Measurements from ENCODE around the gene MLH1.

- TF ChIP-seq, protein P1, sequence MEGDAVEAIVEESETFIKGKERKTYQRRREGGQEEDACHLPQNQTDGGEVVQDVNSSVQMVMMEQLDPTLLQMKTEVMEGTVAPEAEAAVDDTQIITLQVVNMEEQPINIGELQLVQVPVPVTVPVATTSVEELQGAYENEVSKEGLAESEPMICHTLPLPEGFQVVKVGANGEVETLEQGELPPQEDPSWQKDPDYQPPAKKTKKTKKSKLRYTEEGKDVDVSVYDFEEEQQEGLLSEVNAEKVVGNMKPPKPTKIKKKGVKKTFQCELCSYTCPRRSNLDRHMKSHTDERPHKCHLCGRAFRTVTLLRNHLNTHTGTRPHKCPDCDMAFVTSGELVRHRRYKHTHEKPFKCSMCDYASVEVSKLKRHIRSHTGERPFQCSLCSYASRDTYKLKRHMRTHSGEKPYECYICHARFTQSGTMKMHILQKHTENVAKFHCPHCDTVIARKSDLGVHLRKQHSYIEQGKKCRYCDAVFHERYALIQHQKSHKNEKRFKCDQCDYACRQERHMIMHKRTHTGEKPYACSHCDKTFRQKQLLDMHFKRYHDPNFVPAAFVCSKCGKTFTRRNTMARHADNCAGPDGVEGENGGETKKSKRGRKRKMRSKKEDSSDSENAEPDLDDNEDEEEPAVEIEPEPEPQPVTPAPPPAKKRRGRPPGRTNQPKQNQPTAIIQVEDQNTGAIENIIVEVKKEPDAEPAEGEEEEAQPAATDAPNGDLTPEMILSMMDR (conservative IDR thresholded peaks at IDR 0.05; ENCODE audit: low read depth, low read length): no peak
- TF ChIP-seq EZH2 (IDR thresholded peaks at IDR 0.05; ENCODE audit: low read length, unreplicated experiment): no peak
- no peak for TF ChIP-seq EZH2phosphoT487 (IDR thresholded peaks at IDR 0.05; ENCODE audit: borderline replicate concordance, low read length)
These were observed 4.3 kb upstream of the MLH1 start for GRCh38 chr3:36989005-36989404.

Measured in PC-3 (cell line).